GM12874 (cell line): ENCODE results near the gene AGPAT2.

Source experiments
- CTCF ChIP-seq: IDR thresholded peaks from 2 replicates; pipeline ENCODE4 v1.5.1; 2011; ENCODE audit warnings: low read depth, mild to moderate bottlenecking, control low read depth, low read length, moderate library complexity; ENCODE audit not compliant: insufficient read depth

Gene AGPAT2

GRCh38 chr9:136691316-136692184 lies 4.3 kb upstream of the AGPAT2 start:
- TF ChIP-seq CTCF: no peak

GRCh38 chr9:136690806-136691261 lies 3.6 kb upstream of the AGPAT2 start:
- no peak for TF ChIP-seq CTCF

- no peak for TF ChIP-seq CTCF
Measured at GRCh38 chr9:136690104-136690805, 3.0 kb upstream of the AGPAT2 start.

- no peak for TF ChIP-seq CTCF
Measured at GRCh38 chr9:136689108-136689460, 1.8 kb upstream of the AGPAT2 start.

GRCh38 chr9:136688274-136689107 lies 1.2 kb upstream of the AGPAT2 start:
- TF ChIP-seq CTCF: no peak

GRCh38 chr9:136687721-136688223 lies 515 bp upstream of the AGPAT2 start:
- no peak for TF ChIP-seq CTCF

- no peak for TF ChIP-seq CTCF
Measured at GRCh38 chr9:136686534-136686793, 793 bp downstream of the AGPAT2 start.
